Motor neuron (in vitro differentiated cells): ENCODE results near the gene GNS. TPM values are rescaled to one million over a fixed set of nuclear protein-coding genes. Genes with fewer than 3 reads are reported as not detected.
A peak's percentile ranks its signal among the peaks of the same experiment; 100 is the strongest.
"Not testable (repeated sequence)": the region's sequence is repeated elsewhere in the genome, so short reads cannot be mapped to it uniquely, and the experiment has no call there.

Experiments used
- ATAC-seq, 8 experiments: fragments of 200-7000 bp; cut with Tn5 transposase; replicated peaks in 6 of 8; 2 replicates each; pipeline ENCODE4 v1.8.0; 2021; ENCODE audit warnings: mild to moderate bottlenecking in 8 of 8, moderate library complexity in 8 of 8
- H3K27ac ChIP-seq, 2 donors: fragments of 250-450 bp; sonication (Bioruptor Pico); 2 replicates each; pipeline ENCODE4 v1.9.0; 2021; ENCODE audit warnings: antibody characterized with exemption in 2 of 2, mild to moderate bottlenecking in 2 of 2, moderate library complexity in 1 of 2
- H3K4me1 ChIP-seq, 2 donors: fragments of 250-450 bp; sonication (Bioruptor Pico); replicated peaks in 1 of 2; 2 replicates each; pipeline ENCODE4 v1.6.1; 2021; ENCODE audit warnings: antibody characterized with exemption in 2 of 2, mild to moderate bottlenecking in 2 of 2, moderate library complexity in 1 of 2
- H3K4me3 ChIP-seq, 5 donors: fragments of 250-450 bp; sonication (Bioruptor Pico); 2 replicates each; pipeline ENCODE4 v1.9.0; 2021; ENCODE audit warnings: antibody characterized with exemption in 5 of 5, mild to moderate bottlenecking in 5 of 5, moderate library complexity in 4 of 5
- WGBS, 10 experiments: fragments of 450-650 bp; shearing (Covaris generic); methylation state at CpG; one replicate each; pipeline ENCODE4 v1.0.0; 2022; 5-methylcytosine and 5-hydroxymethylcytosine counted together
- in situ Hi-C, 9 experiments: fragments of 400-800 bp; cut with MboI; loops; one replicate each; pipeline ENCODE4 v1.15.0; 2021; ENCODE audit warnings: low sequenced_read_pairs in 9 of 9, low pct_unique_long_range_greater_than_20kb in 2 of 9; ENCODE audit not compliant: unreplicated experiment in 9 of 9
- total RNA-seq, 8 experiments: library from RNA; unstranded; fragments of 300-600 nt; gene quantifications; 2 replicates each; pipeline versions ENCODE4 v1.2.3 to v1.2.4, GENCODE V29; 2022

Gene GNS
- total RNA-seq: 100 to 1,000 TPM in 2 of 8 experiments, 10 to 100 TPM in 6; 19.2 to 126 (median 51.3) TPM

GRCh38 chr12:64759035-64759894, at the start of gene GNS:
GNS (minus strand) TSS chr12:64759406; CDS start chr12:64759276, 130 bp downstream.
- peak within 1 kb of the TSS; percentile 53 to 65 for H3K27ac ChIP-seq
- peak; percentile 82 to 97 (median 95) for ATAC-seq
- peaks cover 5 to 11% of the 10 kb centered on the region in 2 donors for H3K4me1 ChIP-seq
- peak within 1 kb of the TSS; percentile 76 to 100 (median 86) for H3K4me3 ChIP-seq
- in situ Hi-C loops: no loop called here
- WGBS, 10 experiments: 0 to 6% (median 1%) methylated on average over 2 to 20 of the region's 67 CpGs

- ATAC-seq: no peak
- H3K4me1 ChIP-seq: no peaks in the 10 kb centered on the region
- no peak overlapping the region for H3K4me3 ChIP-seq
- H3K27ac ChIP-seq: no peak overlapping the region
- WGBS, 10 experiments: 0 to 68% (median 55%) methylated on average over 2 to 5 of the region's 5 CpGs; no CpG with 5 or more reads in 1 of the 10 experiments
- in situ Hi-C loops: no loop called here
Observed at GRCh38 chr12:64808110-64808509, 48.9 kb upstream of the GNS start.

DNA sequence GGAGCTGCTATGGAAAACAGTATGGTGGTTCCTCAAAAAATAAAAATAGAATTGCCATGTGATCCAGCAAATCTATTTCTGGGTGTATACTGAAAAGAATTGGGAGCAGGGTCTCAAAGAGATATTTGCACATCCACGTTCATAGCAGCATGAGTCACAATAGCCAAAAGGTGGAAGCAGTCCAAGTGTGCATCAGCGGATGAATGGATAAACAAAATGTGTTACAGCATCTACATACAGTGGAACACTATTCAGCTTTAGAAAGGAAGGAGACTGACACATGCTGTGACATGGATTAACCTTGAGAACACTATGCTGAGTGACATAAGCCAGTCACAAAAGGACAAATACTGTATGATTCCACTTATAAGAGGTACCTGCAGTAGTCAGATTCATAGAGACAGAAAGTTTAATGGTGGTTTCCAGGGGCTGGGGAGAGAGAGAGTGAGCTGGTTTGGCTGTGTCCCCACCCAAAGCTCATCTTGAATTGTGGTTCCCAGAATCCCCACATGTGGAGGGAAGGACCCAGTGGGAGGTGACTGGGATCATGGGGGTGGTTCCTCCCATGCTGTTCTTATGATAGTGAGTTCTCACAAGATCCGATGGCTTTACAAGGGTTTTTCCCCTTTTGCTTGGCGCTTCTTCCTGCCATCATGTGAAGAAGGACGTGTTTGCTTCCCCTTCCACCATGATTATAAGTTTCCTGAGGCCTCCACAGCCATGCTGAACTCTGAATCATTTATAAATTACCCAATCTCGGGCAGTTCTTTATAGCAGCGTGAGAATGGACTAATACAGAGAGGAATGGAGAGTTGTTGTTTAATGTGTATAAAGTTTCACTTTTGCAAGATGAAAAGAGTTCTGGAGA, 47.6 kb upstream of the GNS start:
- 32 to 90% (median 76%) methylated on average over 2 to 7 of the region's 7 CpGs for WGBS, 10 experiments
- no peaks in the 10 kb centered on the region for H3K4me1 ChIP-seq
- in situ Hi-C loops: no loop called here
- peak in 2 of 8 experiments; percentile 87 to 88 for ATAC-seq
- H3K27ac ChIP-seq: no peak overlapping the region
- no peak overlapping the region for H3K4me3 ChIP-seq

DNA sequence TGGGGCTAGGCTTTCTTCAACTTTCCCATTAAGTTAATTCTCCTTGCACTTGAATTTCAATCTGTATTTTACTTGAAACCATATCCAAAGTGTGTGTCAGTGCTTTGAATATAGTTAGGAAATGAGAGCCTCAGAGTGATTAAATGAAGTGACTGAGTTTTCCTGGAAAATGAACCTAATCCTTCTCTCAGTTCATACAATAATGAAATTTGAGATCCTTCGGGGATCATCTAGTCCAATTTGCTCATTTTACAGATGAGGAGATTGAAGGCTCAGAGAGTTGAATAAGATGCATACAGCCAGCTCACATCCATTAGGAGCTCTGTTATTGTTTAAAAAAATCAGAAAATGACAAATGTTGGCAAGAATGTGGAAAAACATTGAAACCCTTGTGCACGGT, 47.0 kb upstream of the GNS start:
- no peak overlapping the region for H3K4me3 ChIP-seq
- no peak overlapping the region for H3K27ac ChIP-seq
- WGBS, 10 experiments: 14 to 100% (median 80%) methylated on average over 1 to 2 of the region's 2 CpGs; no CpG with 5 or more reads in 1 of the 10 experiments
- in situ Hi-C loops: no loop called here
- H3K4me1 ChIP-seq: no peaks in the 10 kb centered on the region
- no peak for ATAC-seq

- peak in 4 of 8 experiments; percentile 28 to 84 (median 54) for ATAC-seq
- H3K4me3 ChIP-seq, H3K27ac ChIP-seq, in situ Hi-C loops, H3K4me1 ChIP-seq: not testable (repeated sequence)
- 0 to 28% (median 3%) methylated on average over 1 to 4 of the region's 8 CpGs; no CpG with 5 or more reads in 2 of the 10 experiments for WGBS, 10 experiments
Observed at GRCh38 chr12:64802180-64802775, 43.1 kb upstream of the GNS start.

- in situ Hi-C loops: no loop called here
- no peak for ATAC-seq
- H3K4me1 ChIP-seq: no peaks in the 10 kb centered on the region
- WGBS, 10 experiments: 0 to 100% (median 51%) methylated on average over 1 to 2 of the region's 2 CpGs; no CpG with 5 or more reads in 6 of the 10 experiments
- no peak overlapping the region for H3K4me3 ChIP-seq
- H3K27ac ChIP-seq: no peak overlapping the region
Observed at GRCh38 chr12:64801381-64801780, 42.2 kb upstream of the GNS start.

GRCh38 chr12:64800640-64801039, 41.4 kb upstream of the GNS start:
- no peaks in the 10 kb centered on the region for H3K4me1 ChIP-seq
- no peak overlapping the region for H3K27ac ChIP-seq
- H3K4me3 ChIP-seq: no peak overlapping the region
- WGBS, 10 experiments: 10 to 85% (median 69%) methylated on average over 1 to 5 of the region's 5 CpGs
- in situ Hi-C loops: no loop called here
- ATAC-seq: no peak

GRCh38 chr12:64798165-64798564, 39.0 kb upstream of the GNS start:
- no peak for ATAC-seq
- no peak overlapping the region for H3K27ac ChIP-seq
- in situ Hi-C loops: loop anchor here in 1 of 9 experiments (25.0 kb wide), 1 partner anchor 314 kb away; the partner anchor contains the start of gene WIF1

DNA sequence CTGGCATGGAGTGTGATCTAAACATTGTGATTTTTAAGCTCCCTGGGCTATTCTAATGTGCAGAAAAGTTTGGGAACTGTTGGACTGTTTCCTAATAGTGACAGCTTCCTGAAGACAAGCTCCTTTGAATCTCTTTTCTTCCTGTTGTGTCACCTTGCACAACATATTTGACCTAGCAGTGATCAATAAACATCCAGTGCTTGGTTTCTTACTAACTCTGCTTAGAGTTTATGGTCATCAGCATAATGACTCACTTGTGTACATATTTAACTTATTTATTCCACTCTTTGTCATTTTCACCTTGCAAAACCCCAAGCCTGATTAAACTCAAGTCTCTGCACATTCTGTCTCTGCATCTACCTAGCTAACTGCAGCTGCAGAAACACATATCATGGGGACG, 38.0 kb upstream of the GNS start:
- WGBS, 10 experiments: 60 to 100% (median 83%) methylated on average over 1 of the region's 1 CpG; no CpG with 5 or more reads in 6 of the 10 experiments

More at GRCh38 chr12:64798165-64798564, 39.0 kb upstream of the GNS start:
- H3K4me3 ChIP-seq: no peak overlapping the region
- no peaks in the 10 kb centered on the region for H3K4me1 ChIP-seq

GRCh38 chr12:64796205-64796845, 37.1 kb upstream of the GNS start:
- in situ Hi-C loops: loop anchor here in 1 of 9 experiments (25.0 kb wide), 1 partner anchor 316 kb away; the partner anchor contains the start of gene WIF1
- no peaks in the 10 kb centered on the region for H3K4me1 ChIP-seq
- WGBS, 10 experiments: 42 to 100% (median 52%) methylated on average over 1 to 5 of the region's 5 CpGs
- no peak overlapping the region for H3K27ac ChIP-seq
- no peak overlapping the region for H3K4me3 ChIP-seq
- peak; percentile 36 to 97 (median 64) for ATAC-seq

More for the DNA sequence above, 38.0 kb upstream of the GNS start:
- no peaks in the 10 kb centered on the region for H3K4me1 ChIP-seq
- no peak overlapping the region for H3K4me3 ChIP-seq
- in situ Hi-C loops: loop anchor here in 1 of 9 experiments (25.0 kb wide), 1 partner anchor 315 kb away; the partner anchor contains the start of gene WIF1
- no peak overlapping the region for H3K27ac ChIP-seq
- ATAC-seq: peak in 3 of 8 experiments; percentile 26 to 81 (median 64)

DNA sequence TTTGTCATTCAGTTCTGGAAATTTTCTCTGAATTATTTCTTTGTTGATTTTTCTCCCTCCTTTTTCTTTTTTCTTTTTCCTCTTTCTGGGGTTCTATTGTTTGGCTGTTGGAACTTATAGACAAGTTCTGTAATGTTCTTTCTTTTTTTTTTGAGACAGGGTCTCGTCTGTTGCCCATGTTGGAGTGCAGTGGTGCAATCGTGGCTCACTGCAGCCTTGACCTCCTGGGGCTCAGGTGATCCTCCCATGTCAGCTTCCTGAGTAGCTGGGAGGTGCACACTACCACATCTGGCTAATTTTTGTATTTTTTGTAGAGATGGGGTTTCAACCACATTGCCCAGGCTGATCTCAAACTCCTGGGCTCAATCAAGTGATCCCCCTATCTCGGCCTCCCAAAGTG, 35.1 kb upstream of the GNS start:
- Histone ChIP-seq H3K4me1 (no peaks in the 10 kb centered on the region), H3K27ac (no peak overlapping the region), H3K4me3 (no peak overlapping the region)
- 0 to 90% (median 49%) methylated on average over 1 to 3 of the region's 3 CpGs; no CpG with 5 or more reads in 2 of the 10 experiments for WGBS, 10 experiments
- in situ Hi-C loops: loop anchor here in 1 of 9 experiments (25.0 kb wide), 1 partner anchor 318 kb away; the partner anchor contains the start of gene WIF1
- no peak for ATAC-seq

DNA sequence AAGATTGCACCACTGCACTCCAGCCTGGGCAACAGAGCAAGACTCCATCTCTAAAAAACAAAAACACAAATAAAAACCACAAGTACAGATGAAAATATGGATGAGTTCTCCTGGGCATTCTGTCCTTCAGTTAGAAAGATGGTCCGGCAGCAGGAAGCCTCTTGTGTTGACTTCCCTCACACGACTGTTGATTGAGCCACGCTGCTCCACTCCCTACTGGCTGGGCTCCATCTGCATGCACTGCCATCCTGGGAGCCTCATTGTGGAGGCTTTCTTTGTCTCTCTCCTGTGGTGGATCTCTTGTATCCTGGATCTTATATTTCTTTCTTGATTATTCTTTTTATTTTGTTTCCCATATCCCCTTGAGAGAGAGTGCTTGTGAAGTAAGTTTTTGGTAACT, 34.4 kb upstream of the GNS start:
- Histone ChIP-seq H3K4me3 (no peak overlapping the region), H3K4me1 (no peaks in the 10 kb centered on the region), H3K27ac (no peak overlapping the region)
- in situ Hi-C loops: loop anchor here in 1 of 9 experiments (25.0 kb wide), 1 partner anchor 319 kb away; the partner anchor contains the start of gene WIF1
- WGBS, 10 experiments: 11 to 67% (median 44%) methylated on average over 1 to 3 of the region's 3 CpGs; no CpG with 5 or more reads in 4 of the 10 experiments
- no peak for ATAC-seq
